ENCODE results near the gene REXO4. TPM values are rescaled to one million over a fixed set of nuclear protein-coding genes. Genes with fewer than 3 reads are reported as not detected.

Gene REXO4
- total RNA-seq, 2 donors from 2014 or later = 30.2 to 36.5 TPM

DNA sequence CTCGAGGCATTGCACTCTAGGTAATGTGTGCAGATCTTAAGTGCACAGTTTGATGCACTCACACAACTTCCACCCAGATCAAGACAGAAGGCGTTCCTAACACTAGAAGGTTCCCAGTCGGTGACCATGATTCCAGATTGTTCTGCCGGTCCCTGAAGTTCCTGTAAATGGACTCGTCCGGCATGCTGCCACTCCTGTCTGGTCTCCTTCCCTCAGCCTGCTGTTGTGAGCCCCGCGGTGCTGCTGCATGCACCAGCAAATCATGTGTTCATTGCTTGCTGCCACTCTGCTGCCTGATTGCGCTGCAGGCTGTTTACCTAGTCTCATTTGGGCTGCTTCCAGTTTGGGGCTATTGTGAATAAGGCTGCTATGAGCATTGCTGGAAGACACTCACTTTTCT lies 30.1 kb downstream of the REXO4 start:
- Histone ChIP-seq H3K27ac (ENCODE audit: low read depth, low read length) (no peak overlapping the region), H3K9me3 (ENCODE audit: control insufficient read depth, low read length) (no peaks in the 10 kb centered on the region), H3K9ac (ENCODE audit: extremely low read depth, low read length, poor library complexity, severe bottlenecking) (no peak overlapping the region), H3K4me1 (ENCODE audit: control insufficient read depth, insufficient read depth, low read length) (no peaks in the 10 kb centered on the region), H3K36me3 (ENCODE audit: control insufficient read depth, insufficient read depth, low read length) (no peaks in the 10 kb centered on the region), H3K27me3 (ENCODE audit: control insufficient read depth, insufficient read depth, low read length, poor library complexity, severe bottlenecking) (no peaks in the 10 kb centered on the region), H3K4me3 (ENCODE audit: low read length) (no peak overlapping the region)
- Mint-ChIP-seq H3K4me3 (no peak overlapping the region), H3K36me3 (ENCODE audit: low read depth) (no peaks in the 10 kb centered on the region), H3K27ac (no peak overlapping the region), H3K27me3 (ENCODE audit: insufficient read depth) (peaks cover 11% of the 10 kb centered on the region), H3K9me3 (peaks cover 17% of the 10 kb centered on the region), H3K4me1 (no peaks in the 10 kb centered on the region)
- DNase-seq = no peak
- WGBS, 2 experiments (ENCODE audit: insufficient coverage in 1 of 2, insufficient read length in 1 of 2) = 87 to 91% methylated on average over 8 to 9 of the region's 9 CpGs
- TF ChIP-seq, protein P1, sequence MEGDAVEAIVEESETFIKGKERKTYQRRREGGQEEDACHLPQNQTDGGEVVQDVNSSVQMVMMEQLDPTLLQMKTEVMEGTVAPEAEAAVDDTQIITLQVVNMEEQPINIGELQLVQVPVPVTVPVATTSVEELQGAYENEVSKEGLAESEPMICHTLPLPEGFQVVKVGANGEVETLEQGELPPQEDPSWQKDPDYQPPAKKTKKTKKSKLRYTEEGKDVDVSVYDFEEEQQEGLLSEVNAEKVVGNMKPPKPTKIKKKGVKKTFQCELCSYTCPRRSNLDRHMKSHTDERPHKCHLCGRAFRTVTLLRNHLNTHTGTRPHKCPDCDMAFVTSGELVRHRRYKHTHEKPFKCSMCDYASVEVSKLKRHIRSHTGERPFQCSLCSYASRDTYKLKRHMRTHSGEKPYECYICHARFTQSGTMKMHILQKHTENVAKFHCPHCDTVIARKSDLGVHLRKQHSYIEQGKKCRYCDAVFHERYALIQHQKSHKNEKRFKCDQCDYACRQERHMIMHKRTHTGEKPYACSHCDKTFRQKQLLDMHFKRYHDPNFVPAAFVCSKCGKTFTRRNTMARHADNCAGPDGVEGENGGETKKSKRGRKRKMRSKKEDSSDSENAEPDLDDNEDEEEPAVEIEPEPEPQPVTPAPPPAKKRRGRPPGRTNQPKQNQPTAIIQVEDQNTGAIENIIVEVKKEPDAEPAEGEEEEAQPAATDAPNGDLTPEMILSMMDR (conservative IDR thresholded peaks at IDR 0.05) = no peak

DNA sequence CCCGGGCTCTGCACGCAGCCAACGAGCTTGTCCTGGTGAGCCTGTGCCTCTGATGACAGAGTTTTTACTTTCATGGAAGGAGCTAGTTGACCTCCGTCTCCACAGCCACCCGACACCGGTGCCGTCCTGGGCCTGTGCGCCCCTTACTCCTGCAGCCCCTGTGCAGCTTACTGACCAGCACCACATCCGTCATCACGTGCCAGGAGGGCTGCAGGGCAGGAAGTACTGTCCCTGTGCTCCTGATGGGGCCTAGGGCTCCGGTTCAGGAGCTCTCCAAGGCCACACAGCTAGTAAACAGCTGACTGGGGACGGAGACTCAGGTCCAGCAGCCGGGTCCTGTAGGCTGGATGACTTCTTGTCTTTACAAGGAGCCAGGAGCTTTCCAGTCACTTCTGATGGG lies 31.5 kb downstream of the REXO4 start:
- Histone ChIP-seq H3K36me3 (ENCODE audit: control insufficient read depth, insufficient read depth, low read length) (no peaks in the 10 kb centered on the region), H3K4me1 (ENCODE audit: control insufficient read depth, insufficient read depth, low read length) (no peaks in the 10 kb centered on the region), H3K9me3 (ENCODE audit: control insufficient read depth, low read length) (no peaks in the 10 kb centered on the region), H3K4me3 (ENCODE audit: low read length) (no peak overlapping the region), H3K27ac (ENCODE audit: low read depth, low read length) (no peak overlapping the region), H3K9ac (ENCODE audit: extremely low read depth, low read length, poor library complexity, severe bottlenecking) (no peak overlapping the region), H3K27me3 (ENCODE audit: control insufficient read depth, insufficient read depth, low read length, poor library complexity, severe bottlenecking) (no peaks in the 10 kb centered on the region)
- TF ChIP-seq, protein P1 (conservative IDR thresholded peaks at IDR 0.05) = no peak
- Mint-ChIP-seq H3K36me3 (ENCODE audit: low read depth) (no peaks in the 10 kb centered on the region), H3K27ac (no peak overlapping the region), H3K4me1 (no peaks in the 10 kb centered on the region), H3K27me3 (ENCODE audit: insufficient read depth) (peaks cover 11% of the 10 kb centered on the region), H3K9me3 (peaks cover 12% of the 10 kb centered on the region), H3K4me3 (no peak overlapping the region)
- DNase-seq = no peak
- 92% methylated on average over 12 to 13 of the region's 13 CpGs for WGBS, 2 experiments (ENCODE audit: insufficient coverage in 1 of 2, insufficient read length in 1 of 2)

DNA sequence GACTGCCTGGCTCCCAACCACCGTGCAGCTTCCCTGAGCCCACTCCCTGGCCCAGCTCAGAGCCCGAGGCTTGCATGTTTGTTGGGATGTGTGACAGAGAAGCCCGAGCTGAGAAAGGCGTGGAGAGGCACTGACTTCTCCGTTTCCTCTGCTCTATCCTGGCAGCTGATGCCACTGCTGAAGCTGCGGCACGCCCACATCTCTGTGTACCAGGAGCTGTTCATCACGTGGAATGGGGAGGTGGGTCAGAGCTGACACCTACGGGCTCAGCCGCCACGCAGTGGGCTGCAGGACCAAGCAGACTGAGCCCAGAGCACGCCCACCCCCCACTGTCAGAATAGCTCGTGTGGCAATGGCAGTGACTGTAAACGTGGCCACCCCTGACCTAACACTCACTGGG lies 32.4 kb downstream of the REXO4 start:
- H3K4me1 ChIP-seq (ENCODE audit: control insufficient read depth, insufficient read depth, low read length) = no peaks in the 10 kb centered on the region
- no peak overlapping the region for H3K9ac ChIP-seq (ENCODE audit: extremely low read depth, low read length, poor library complexity, severe bottlenecking)
- no peaks in the 10 kb centered on the region for H3K36me3 Mint-ChIP-seq (ENCODE audit: low read depth)
- H3K27ac ChIP-seq (ENCODE audit: low read depth, low read length) = no peak overlapping the region
- no peaks in the 10 kb centered on the region for H3K27me3 ChIP-seq (ENCODE audit: control insufficient read depth, insufficient read depth, low read length, poor library complexity, severe bottlenecking)
- H3K9me3 ChIP-seq (ENCODE audit: control insufficient read depth, low read length) = no peaks in the 10 kb centered on the region
- H3K4me3 Mint-ChIP-seq = no peak overlapping the region
- no peak overlapping the region for H3K4me3 ChIP-seq (ENCODE audit: low read length)
- DNase-seq = no peak
- H3K4me1 Mint-ChIP-seq = no peaks in the 10 kb centered on the region
- peaks cover 7% of the 10 kb centered on the region for H3K9me3 Mint-ChIP-seq
- WGBS, 2 experiments (ENCODE audit: insufficient coverage in 1 of 2, insufficient read length in 1 of 2) = 89 to 93% methylated on average over 12 to 14 of the region's 14 CpGs
- peaks cover 8% of the 10 kb centered on the region for H3K27me3 Mint-ChIP-seq (ENCODE audit: insufficient read depth)
- no peak overlapping the region for H3K27ac Mint-ChIP-seq
- no peaks in the 10 kb centered on the region for H3K36me3 ChIP-seq (ENCODE audit: control insufficient read depth, insufficient read depth, low read length)
- TF ChIP-seq, protein P1 (conservative IDR thresholded peaks at IDR 0.05) = no peak
